MM.1S (cell line): ENCODE measurements around the gene SDCCAG8.

Experiments
- CTCF ChIP-seq: fragments of 300-600 bp; sonication (generic); IDR thresholded peaks from 2 replicates; pipeline ENCODE4 v1.5.1; 2016; ENCODE audit warnings: antibody characterized with exemption, low read length, mixed read lengths
- EZH2 ChIP-seq: fragments of 300-600 bp; sonication (generic); optimal IDR thresholded peaks from 2 replicates; pipeline ENCODE3; 2017; ENCODE audit warnings: low read depth, mild to moderate bottlenecking, antibody characterized with exemption, low read length, mixed read lengths
- EZH2phosphoT487 ChIP-seq: fragments of 300-600 bp; sonication (generic); IDR thresholded peaks from 2 replicates; pipeline ENCODE4 v1.6.1; 2018; ENCODE audit warnings: antibody characterized with exemption, low read length

DNA sequence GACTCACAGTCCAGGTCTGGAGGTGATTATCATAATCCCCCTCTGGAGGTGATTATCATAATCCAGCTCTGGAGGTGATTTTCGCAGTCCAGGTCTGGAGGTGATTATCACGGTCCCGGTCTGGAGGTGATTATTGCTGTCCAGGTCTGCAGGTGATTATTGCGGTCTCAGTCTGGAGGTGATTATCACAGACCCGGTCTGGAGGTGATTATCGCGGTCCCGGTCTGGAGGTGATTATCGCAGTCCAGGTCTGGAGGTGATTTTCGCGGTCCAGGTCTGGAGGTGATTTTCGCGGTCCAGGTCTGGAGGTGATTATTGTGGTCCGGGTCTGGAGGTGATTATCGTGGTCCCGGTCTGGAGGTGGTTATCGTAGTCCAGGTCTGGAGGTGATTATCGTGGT lies 76.6 kb downstream of the SDCCAG8 start:
- TF ChIP-seq EZH2 (no peak), CTCF (no peak), EZH2phosphoT487 (no peak)
